Islet of Langerhans (tissue), 1 donor: Measurements from ENCODE around the gene RRM2.
"Not testable (repeated sequence)": the region's sequence is repeated elsewhere in the genome, so short reads cannot be mapped to it uniquely, and the experiment has no call there.

Experiments
- FAIRE-seq: peaks from one replicate; lab custom pipeline; 2011; peaks lifted over from hg19 to GRCh38; lab: Jason Lieb, UNC

The RRM2 gene

GRCh38 chr2:10132596-10132995 lies 10.1 kb downstream of the RRM2 start:
- no peak for FAIRE-seq

- no peak for FAIRE-seq
These were observed 10.6 kb downstream of the RRM2 start for GRCh38 chr2:10132996-10133647.

- FAIRE-seq: no peak
These were observed 13.0 kb downstream of the RRM2 start for GRCh38 chr2:10135296-10136089.

GRCh38 chr2:10136101-10136934 lies 13.8 kb downstream of the RRM2 start:
- FAIRE-seq: no peak

GRCh38 chr2:10137053-10137843 lies 14.7 kb downstream of the RRM2 start:
- no peak for FAIRE-seq

- no peak for FAIRE-seq
These were observed 17.0 kb downstream of the RRM2 start for GRCh38 chr2:10139536-10139935.

- FAIRE-seq: no peak
These were observed 18.5 kb downstream of the RRM2 start for GRCh38 chr2:10140841-10141610.

- FAIRE-seq: no peak
These were observed 19.4 kb downstream of the RRM2 start for GRCh38 chr2:10141736-10142639.

- FAIRE-seq: no peak
These were observed 20.1 kb downstream of the RRM2 start for GRCh38 chr2:10142640-10142965.

- FAIRE-seq: no peak
These were observed 22.4 kb downstream of the RRM2 start for GRCh38 chr2:10144771-10145518.

- FAIRE-seq: no peak
These were observed 23.2 kb downstream of the RRM2 start for GRCh38 chr2:10145519-10146357.

- no peak for FAIRE-seq
These were observed 23.9 kb downstream of the RRM2 start for GRCh38 chr2:10146366-10147005.

GRCh38 chr2:10147050-10147660 lies 24.6 kb downstream of the RRM2 start:
- FAIRE-seq: not testable (repeated sequence)

GRCh38 chr2:10148268-10148667 lies 25.7 kb downstream of the RRM2 start:
- FAIRE-seq: no peak

GRCh38 chr2:10149635-10150034 lies 27.1 kb downstream of the RRM2 start:
- no peak for FAIRE-seq

GRCh38 chr2:10150436-10150835 lies 27.9 kb downstream of the RRM2 start:
- FAIRE-seq: no peak

- FAIRE-seq: no peak
These were observed 28.9 kb downstream of the RRM2 start for GRCh38 chr2:10151462-10151861.

- FAIRE-seq: no peak
These were observed 34.8 kb downstream of the RRM2 start for GRCh38 chr2:10157293-10157692.
